NCI-H2227 treated with DMSO at 0.1 percent for 48 hours (cell line): ENCODE data around the gene GNA12.

Source experiments
- DNase-seq: peaks from one replicate; lab custom pipeline; 2025; lab: John Stamatoyannopoulos, UW

GNA12 gene, protein sequence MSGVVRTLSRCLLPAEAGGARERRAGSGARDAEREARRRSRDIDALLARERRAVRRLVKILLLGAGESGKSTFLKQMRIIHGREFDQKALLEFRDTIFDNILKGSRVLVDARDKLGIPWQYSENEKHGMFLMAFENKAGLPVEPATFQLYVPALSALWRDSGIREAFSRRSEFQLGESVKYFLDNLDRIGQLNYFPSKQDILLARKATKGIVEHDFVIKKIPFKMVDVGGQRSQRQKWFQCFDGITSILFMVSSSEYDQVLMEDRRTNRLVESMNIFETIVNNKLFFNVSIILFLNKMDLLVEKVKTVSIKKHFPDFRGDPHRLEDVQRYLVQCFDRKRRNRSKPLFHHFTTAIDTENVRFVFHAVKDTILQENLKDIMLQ

GRCh38 chr7:2844153-2845033 lies at the start of gene GNA12:
Gene GNA12, minus strand, starts transcription at chr7:2844308. Its CDS starts 147 bp downstream, at chr7:2844161.
- peak; percentile 95 for DNase-seq

- no peak for DNase-seq
Observed at GRCh38 chr7:2893411-2893861, 49.3 kb upstream of the GNA12 start.

- no peak for DNase-seq
Observed at GRCh38 chr7:2892549-2892948, 48.4 kb upstream of the GNA12 start.

GRCh38 chr7:2887816-2888215 lies 43.7 kb upstream of the GNA12 start:
- DNase-seq: no peak

GRCh38 chr7:2886900-2887299 lies 42.8 kb upstream of the GNA12 start:
- peak; percentile 63 for DNase-seq

- no peak for DNase-seq
Observed at GRCh38 chr7:2886391-2886790, 42.3 kb upstream of the GNA12 start.

GRCh38 chr7:2884161-2884560 lies 40.1 kb upstream of the GNA12 start:
- no peak for DNase-seq

DNA sequence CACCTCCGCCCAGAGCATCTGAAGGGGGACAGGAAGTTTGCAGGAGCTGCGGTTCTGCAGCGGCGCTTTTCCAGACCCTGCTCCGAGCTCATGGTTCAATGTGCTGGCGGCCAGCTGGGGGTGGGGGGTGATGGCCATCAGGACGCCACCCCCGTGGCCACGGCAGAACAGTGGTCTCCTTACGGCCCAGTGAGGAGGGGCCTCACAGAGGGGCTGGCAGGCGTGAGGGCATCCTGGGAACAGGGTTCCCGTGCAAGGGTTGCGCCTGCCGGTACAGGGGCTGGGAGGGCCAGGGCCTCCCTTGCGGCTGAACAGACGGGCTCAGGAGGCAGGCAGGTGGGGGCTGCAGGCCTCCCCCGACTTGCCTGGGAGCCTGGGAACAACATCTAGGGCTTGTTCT lies 39.0 kb upstream of the GNA12 start:
- no peak for DNase-seq

GRCh38 chr7:2882111-2882510 lies 38.0 kb upstream of the GNA12 start:
- DNase-seq: no peak

DNA sequence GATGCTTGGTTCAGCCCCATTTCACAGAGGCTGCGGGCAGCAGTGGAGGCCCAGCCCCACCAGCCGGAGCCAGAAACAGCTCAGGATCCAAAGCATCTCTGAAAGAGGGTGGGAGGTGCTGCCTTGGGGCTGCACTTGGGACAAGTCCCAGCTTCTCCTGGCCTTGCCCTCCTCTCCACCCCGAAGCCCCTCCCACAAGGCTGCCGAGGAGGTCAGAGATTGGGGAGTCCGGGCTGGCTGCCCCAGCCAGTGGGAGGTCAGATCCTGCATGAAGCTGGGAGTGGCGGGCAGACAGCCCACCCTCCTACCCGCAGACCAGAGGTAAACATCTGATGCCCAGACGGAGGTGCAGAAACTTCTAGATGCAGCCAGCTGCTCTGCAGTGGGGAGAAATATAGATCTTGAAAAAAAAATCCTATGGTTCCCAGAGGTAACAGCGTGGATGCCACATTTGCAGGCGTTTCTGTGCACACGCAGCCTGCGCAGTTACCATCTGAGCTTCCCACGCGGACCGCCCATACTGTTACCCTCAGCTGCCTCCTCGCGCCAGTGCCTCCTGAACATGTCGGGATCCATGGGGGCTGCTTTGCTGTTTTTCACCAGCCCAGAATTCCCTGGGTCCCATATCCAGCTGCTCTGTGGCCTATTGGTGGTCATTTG lies 36.9 kb upstream of the GNA12 start:
- DNase-seq: no peak

DNA sequence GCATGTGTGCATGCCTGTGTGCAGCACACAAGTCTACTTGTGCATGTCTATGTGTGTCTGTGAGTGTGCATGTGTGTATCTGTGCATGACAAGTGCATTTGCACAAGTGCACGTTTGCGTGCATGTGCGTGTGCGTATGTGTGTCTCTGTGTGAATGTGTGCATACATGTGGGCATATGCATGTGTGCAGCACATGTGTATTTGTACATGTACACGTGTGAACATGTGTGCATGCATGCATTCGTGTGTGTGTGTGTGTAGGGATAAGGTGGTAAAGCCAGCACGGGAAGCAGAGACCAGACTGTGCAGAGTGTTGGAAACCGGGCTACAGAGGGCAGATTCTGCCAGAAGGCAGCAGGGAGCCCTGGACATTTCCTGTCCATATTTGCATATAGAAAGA lies 35.9 kb upstream of the GNA12 start:
- DNase-seq: no peak

DNA sequence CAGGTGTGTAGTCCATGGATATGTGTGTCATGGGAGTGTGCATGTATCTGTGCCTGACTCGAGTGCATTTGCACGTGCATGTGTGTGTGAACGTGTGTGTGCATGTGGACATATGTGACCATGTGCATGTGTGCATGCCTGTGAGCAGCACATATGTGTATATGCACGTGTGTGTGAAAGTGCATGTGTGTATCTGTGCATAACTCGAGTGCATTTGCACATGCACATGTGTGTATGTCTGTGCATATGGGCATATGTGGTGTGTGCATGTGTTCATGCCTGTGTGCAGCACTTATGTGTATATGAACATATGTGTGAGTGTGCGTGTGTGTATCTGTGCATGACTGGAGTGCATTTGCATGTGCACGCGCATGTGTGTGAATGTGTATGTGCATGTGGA lies 35.2 kb upstream of the GNA12 start:
- no peak for DNase-seq

GRCh38 chr7:2878306-2878705 lies 34.2 kb upstream of the GNA12 start:
- DNase-seq: no peak

- no peak for DNase-seq
Observed at GRCh38 chr7:2876031-2876731, 32.1 kb upstream of the GNA12 start.

- no peak for DNase-seq
Observed at GRCh38 chr7:2873686-2874551, 29.8 kb upstream of the GNA12 start.

GRCh38 chr7:2873146-2873545 lies 29.0 kb upstream of the GNA12 start:
- DNase-seq: no peak

DNA sequence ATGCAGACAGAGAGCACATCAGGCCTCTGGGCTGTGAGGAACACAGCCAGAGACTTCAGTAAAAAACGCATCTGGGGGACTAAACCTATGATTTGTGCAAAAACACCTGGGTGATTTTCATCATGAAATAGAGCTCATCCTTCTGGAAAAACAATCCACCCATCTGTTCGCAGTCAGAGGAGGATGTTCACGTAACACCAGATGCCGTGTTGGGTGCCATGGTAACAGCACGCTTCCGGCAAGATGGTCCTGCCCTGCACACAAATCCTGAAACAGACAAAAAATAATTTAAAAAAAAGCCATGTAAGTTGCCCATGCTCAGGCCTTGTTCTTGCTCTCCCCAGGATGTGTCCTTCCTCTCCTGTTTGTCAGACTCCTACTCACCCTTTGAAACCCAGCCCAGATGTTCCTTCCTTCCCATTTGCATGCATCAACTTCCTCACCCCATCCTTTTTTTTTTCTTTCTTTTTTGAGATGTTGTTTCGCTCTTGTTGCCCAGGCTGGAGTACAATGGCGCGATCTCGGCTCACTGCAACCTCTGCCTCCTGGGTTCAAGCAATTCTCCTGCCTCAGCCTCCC lies 28.3 kb upstream of the GNA12 start:
- no peak for DNase-seq

DNA sequence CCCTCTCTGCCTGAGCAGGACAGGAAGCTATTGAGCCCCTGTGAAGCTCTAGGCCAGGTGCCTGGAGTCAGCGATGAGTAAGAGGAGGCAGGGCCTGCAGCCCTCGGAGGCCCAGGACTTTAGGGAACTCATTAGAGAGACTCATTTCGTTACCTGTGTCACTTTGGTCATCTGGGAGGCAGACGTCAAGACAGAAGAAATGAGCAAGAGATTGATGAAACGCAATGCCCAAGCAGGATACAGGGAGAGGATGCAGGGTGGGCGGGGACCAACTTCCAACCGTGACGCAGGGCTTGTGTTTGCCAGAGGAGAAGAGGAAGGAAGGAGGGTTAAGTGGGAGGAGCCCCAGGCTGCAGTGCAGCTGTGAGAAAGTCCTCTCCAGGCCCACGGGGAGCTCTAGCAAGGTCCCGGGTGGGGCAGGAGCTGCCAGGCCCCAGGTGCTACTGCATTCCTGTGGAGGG lies 26.4 kb upstream of the GNA12 start:
- no peak for DNase-seq

DNA sequence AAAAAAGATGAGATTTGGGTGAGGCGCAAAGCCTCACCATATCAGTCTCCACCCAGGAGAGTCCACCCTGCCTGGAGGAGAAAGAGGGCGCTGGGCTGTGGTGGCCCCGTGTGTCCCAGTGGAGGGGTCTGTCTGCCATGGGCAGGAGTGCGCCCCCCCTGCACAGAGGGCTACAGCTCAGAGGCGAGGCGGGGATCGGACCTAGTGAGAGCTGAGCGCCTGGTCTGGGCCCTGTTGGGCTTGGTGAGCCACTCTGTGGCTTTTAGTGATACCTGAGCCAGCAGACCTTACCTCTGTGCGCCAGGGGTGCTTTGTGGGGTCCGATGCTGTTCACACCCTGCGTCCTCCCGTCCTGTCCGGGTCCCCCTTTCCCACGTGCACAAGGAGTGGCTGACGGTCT lies 25.9 kb upstream of the GNA12 start:
- no peak for DNase-seq

- no peak for DNase-seq
Observed at GRCh38 chr7:2866601-2867000, 22.5 kb upstream of the GNA12 start.
